Peyer's patch (tissue), 4 donors: Measurements from ENCODE around the gene KRT8.

Experiments used
- POLR2A ChIP-seq, 2 donors: fragments of 450-650 bp; IDR thresholded peaks; one replicate each; pipeline ENCODE4 v1.5.1; 2017; ENCODE audit warnings: antibody characterized with exemption in 2 of 2, mild to moderate bottlenecking in 2 of 2, moderate library complexity in 2 of 2
- TF ChIP-seq, protein P1 (sequence below), 6 experiments: fragments of 450-650 bp in 4 of 6; fragments of 200-600 bp in 2 of 6; sonication (generic) in 1 of 6; IDR thresholded peaks; one replicate each; pipeline ENCODE4 v1.5.1; 2017 to 2019; ENCODE audit warnings: antibody characterized with exemption in 6 of 6, mild to moderate bottlenecking in 3 of 6, moderate library complexity in 1 of 6

DNA sequence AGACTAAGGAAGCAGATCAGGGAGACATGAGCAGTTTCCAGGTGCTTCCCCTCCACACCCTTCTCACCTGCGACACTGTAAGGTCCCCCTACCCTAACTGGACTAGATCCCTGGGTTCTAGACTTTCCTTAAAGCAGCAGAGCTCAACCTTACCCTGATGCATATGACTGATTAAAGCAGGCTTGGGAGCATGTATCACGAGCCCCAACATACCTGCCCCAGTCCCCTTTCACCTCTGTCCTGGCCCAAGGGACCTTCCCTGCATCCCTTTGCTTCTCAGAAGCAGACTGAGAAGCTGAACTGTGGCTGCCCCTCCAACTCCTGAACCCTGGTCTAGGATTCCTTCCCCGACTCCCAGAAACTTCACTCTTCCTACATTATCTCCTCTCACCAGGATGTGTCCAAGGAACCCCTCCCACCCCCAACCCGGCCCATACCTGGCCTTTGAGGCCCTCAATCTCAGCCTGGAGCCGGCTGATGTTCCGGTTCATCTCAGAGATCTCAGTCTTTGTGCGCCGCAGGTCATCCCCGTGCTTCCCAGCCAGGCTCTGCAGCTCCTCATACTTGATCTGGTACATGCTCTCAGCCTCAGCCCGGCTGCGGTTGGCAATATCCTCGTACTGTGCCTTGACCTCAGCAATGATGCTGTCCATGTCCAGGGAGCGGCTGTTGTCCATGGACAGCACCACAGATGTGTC lies 5.4 kb downstream of the KRT8 start:
- TF ChIP-seq, protein P1, sequence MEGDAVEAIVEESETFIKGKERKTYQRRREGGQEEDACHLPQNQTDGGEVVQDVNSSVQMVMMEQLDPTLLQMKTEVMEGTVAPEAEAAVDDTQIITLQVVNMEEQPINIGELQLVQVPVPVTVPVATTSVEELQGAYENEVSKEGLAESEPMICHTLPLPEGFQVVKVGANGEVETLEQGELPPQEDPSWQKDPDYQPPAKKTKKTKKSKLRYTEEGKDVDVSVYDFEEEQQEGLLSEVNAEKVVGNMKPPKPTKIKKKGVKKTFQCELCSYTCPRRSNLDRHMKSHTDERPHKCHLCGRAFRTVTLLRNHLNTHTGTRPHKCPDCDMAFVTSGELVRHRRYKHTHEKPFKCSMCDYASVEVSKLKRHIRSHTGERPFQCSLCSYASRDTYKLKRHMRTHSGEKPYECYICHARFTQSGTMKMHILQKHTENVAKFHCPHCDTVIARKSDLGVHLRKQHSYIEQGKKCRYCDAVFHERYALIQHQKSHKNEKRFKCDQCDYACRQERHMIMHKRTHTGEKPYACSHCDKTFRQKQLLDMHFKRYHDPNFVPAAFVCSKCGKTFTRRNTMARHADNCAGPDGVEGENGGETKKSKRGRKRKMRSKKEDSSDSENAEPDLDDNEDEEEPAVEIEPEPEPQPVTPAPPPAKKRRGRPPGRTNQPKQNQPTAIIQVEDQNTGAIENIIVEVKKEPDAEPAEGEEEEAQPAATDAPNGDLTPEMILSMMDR (IDR thresholded peaks at IDR 0.05), result no peak
- no peak for TF ChIP-seq POLR2A (IDR thresholded peaks at IDR 0.05)
